ENCODE data around the gene AK4. TPM values are rescaled to one million over a fixed set of nuclear protein-coding genes. Genes with fewer than 3 reads are reported as not detected.

The AK4 gene
- total and polyA plus RNA-seq, 2 of the 4 experiments (the other 2 are of a cell fraction), result 12.4 to 30.3 TPM

- intact Hi-C loops (cut with micrococcal nuclease), result no loop called here
- peak overlapping the region; percentile 53 for H2BK5ac ChIP-seq (ENCODE audit: low read depth, low read length, poor library complexity, severe bottlenecking)
- no peaks in the 10 kb centered on the region for H3K9me1 ChIP-seq (ENCODE audit: insufficient read depth, low read length)
- H3K4me2 ChIP-seq (ENCODE audit: low read depth, low read length), result no peak overlapping the region; the same call in 1 of the 2 replicates
- no peak overlapping the region for H3K14ac ChIP-seq (replicated peaks; ENCODE audit: low read depth, low read length)
- BruUV-seq (replicated peaks), result no TSS peak
- ChIA-PET CTCF (no interaction called here), POLR2A (ENCODE audit: unreplicated experiment) (no interaction called here)
- no peak overlapping the region for H3K9ac ChIP-seq (ENCODE audit: low read depth, low read length)
- no peak overlapping the region for H3K23ac ChIP-seq (ENCODE audit: low read depth, low read length)
- no peak overlapping the region for H2BK20ac ChIP-seq (ENCODE audit: low read depth, low read length)
- H4K91ac ChIP-seq (ENCODE audit: insufficient read depth, low read depth, low read length), result no peak overlapping the region
- H3K9me3 ChIP-seq (ENCODE audit: control insufficient read depth, insufficient read depth, low read length), result no peaks in the 10 kb centered on the region
- ATAC-seq (ENCODE audit: low read depth) (peak; percentile 62), DNase-seq (peak; percentile 44)
- no peaks in the 10 kb centered on the region for H4K20me1 ChIP-seq (ENCODE audit: insufficient read depth, low read length)
- no peak overlapping the region for H3K4me3 ChIP-seq (ENCODE audit: insufficient read depth, low read depth, low read length)
- H3K27ac ChIP-seq (ENCODE audit: insufficient read depth, low read length), result no peak overlapping the region
- no peaks in the 10 kb centered on the region for H3K36me3 ChIP-seq (ENCODE audit: control insufficient read depth, insufficient read depth, low read length)
- no peak overlapping the region for H2AK5ac ChIP-seq (ENCODE audit: low read depth, low read length)
- H4K5ac ChIP-seq (ENCODE audit: low read depth, low read length), result no peak overlapping the region
- H2BK15ac ChIP-seq (ENCODE audit: low read depth, low read length), result no peak overlapping the region
- H4K8ac ChIP-seq (ENCODE audit: low read depth in 2 of 2, low read length in 2 of 2), result no peak overlapping the region
- no peak overlapping the region for H3K56ac ChIP-seq (ENCODE audit: extremely low read depth, insufficient read depth, low read length)
- H3K18ac ChIP-seq (ENCODE audit: low read depth, low read length), result no peak overlapping the region
- dilution Hi-C loops (cut with HindIII; ENCODE audit: low sequenced_read_pairs, unreplicated experiment), result no loop called here
- peaks cover 0 to 11% of the 10 kb centered on the region in 2 experiments; a peak in 2 of 4 replicates for H3K79me1 ChIP-seq (ENCODE audit: low read depth in 1 of 2, low read length in 2 of 2)
- WGBS, 2 experiments (ENCODE audit: extremely low coverage in 2 of 2, insufficient read length in 1 of 2), result no CpG with 5 or more reads among the region's 2 CpGs
- H2AFZ ChIP-seq (replicated peaks; ENCODE audit: low read length, poor library complexity), result no peak overlapping the region
- TF ChIP-seq RAD21 (IDR thresholded peaks at IDR 0.05; ENCODE audit: low read length) (no peak), MXI1 (IDR thresholded peaks at IDR 0.05; ENCODE audit: borderline replicate concordance, low read depth, low read length) (no peak), POLR2A (IDR thresholded peaks at IDR 0.05; ENCODE audit: low read depth, low read length) (no peak), MAZ (IDR thresholded peaks at IDR 0.05; ENCODE audit: borderline replicate concordance, low read depth, low read length) (no peak), NFE2L2 (IDR thresholded peaks at IDR 0.05; ENCODE audit: low read depth, low read length) (no peak), CEBPB (IDR thresholded peaks at IDR 0.05; ENCODE audit: low read depth, low read length) (no peak), CHD1 (IDR thresholded peaks at IDR 0.05; ENCODE audit: low read depth, low read length) (no peak), RFX5 (IDR thresholded peaks at IDR 0.05; ENCODE audit: low read depth, low read length) (no peak), MAFK (IDR thresholded peaks at IDR 0.05; ENCODE audit: low read depth, low read length) (no peak), RCOR1 (IDR thresholded peaks at IDR 0.05; ENCODE audit: insufficient replicate concordance, low read length) (no peak), BHLHE40 (IDR thresholded peaks at IDR 0.05; ENCODE audit: low read depth, low read length) (no peak), FOS (IDR thresholded peaks at IDR 0.05; ENCODE audit: low read depth, low read length) (no peak), SMC3 (IDR thresholded peaks at IDR 0.05; ENCODE audit: low read depth, low read length) (no peak)
- TF ChIP-seq, protein P1, sequence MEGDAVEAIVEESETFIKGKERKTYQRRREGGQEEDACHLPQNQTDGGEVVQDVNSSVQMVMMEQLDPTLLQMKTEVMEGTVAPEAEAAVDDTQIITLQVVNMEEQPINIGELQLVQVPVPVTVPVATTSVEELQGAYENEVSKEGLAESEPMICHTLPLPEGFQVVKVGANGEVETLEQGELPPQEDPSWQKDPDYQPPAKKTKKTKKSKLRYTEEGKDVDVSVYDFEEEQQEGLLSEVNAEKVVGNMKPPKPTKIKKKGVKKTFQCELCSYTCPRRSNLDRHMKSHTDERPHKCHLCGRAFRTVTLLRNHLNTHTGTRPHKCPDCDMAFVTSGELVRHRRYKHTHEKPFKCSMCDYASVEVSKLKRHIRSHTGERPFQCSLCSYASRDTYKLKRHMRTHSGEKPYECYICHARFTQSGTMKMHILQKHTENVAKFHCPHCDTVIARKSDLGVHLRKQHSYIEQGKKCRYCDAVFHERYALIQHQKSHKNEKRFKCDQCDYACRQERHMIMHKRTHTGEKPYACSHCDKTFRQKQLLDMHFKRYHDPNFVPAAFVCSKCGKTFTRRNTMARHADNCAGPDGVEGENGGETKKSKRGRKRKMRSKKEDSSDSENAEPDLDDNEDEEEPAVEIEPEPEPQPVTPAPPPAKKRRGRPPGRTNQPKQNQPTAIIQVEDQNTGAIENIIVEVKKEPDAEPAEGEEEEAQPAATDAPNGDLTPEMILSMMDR (conservative IDR thresholded peaks at IDR 0.05; ENCODE audit: low read depth, low read length), result no peak
- TF ChIP-seq, protein P2, sequence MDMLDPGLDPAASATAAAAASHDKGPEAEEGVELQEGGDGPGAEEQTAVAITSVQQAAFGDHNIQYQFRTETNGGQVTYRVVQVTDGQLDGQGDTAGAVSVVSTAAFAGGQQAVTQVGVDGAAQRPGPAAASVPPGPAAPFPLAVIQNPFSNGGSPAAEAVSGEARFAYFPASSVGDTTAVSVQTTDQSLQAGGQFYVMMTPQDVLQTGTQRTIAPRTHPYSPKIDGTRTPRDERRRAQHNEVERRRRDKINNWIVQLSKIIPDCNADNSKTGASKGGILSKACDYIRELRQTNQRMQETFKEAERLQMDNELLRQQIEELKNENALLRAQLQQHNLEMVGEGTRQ (IDR thresholded peaks at IDR 0.05; ENCODE audit: low read depth, low read length), result no peak
- TF ChIP-seq, protein P3, sequence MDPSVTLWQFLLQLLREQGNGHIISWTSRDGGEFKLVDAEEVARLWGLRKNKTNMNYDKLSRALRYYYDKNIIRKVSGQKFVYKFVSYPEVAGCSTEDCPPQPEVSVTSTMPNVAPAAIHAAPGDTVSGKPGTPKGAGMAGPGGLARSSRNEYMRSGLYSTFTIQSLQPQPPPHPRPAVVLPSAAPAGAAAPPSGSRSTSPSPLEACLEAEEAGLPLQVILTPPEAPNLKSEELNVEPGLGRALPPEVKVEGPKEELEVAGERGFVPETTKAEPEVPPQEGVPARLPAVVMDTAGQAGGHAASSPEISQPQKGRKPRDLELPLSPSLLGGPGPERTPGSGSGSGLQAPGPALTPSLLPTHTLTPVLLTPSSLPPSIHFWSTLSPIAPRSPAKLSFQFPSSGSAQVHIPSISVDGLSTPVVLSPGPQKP (IDR thresholded peaks at IDR 0.05; ENCODE audit: borderline replicate concordance, low read depth, low read length), result no peak
- H3K4me1 ChIP-seq (ENCODE audit: control insufficient read depth, insufficient read depth, low read length), result peaks cover 3% of the 10 kb centered on the region
- H2BK120ac ChIP-seq (ENCODE audit: low read depth, low read length), result no peak overlapping the region
- no peak overlapping the region for H3K4ac ChIP-seq (ENCODE audit: low read depth, low read length)
- in situ Hi-C loops (cut with MboI; ENCODE audit: low sequenced_read_pairs), result no loop called here
- no peak overlapping the region for H2AK9ac ChIP-seq (replicated peaks; ENCODE audit: low read depth, low read length, poor library complexity)
- H3K27me3 ChIP-seq (ENCODE audit: control insufficient read depth, insufficient read depth, low read length), result no peaks in the 10 kb centered on the region
Observed at GRCh38 chr1:65189576-65190115, 41.6 kb downstream of the AK4 start.

Measured in IMR-90 (cell line).